Measurements from ENCODE around the gene TMEM30B.
A peak's percentile ranks its signal among the peaks of the same experiment; 100 is the strongest.
"Not testable (repeated sequence)": the region's sequence is repeated elsewhere in the genome, so short reads cannot be mapped to it uniquely, and the experiment has no call there.

TMEM30B gene

GRCh38 chr14:61264651-61265050 is 16.5 kb downstream of the TMEM30B start:
- no peak for DNase-seq

GRCh38 chr14:61264010-61264571 is 17.0 kb downstream of the TMEM30B start:
- DNase-seq: no peak

GRCh38 chr14:61262082-61262481 is 19.1 kb downstream of the TMEM30B start:
- DNase-seq: no peak

- no peak for DNase-seq
These were observed 20.0 kb downstream of the TMEM30B start for GRCh38 chr14:61260939-61261776.

- no peak for DNase-seq
These were observed 22.2 kb downstream of the TMEM30B start for GRCh38 chr14:61258985-61259384.

GRCh38 chr14:61257469-61258057 is 23.6 kb downstream of the TMEM30B start:
- DNase-seq: no peak

GRCh38 chr14:61256826-61257468 is 24.2 kb downstream of the TMEM30B start:
- no peak for DNase-seq

GRCh38 chr14:61255968-61256367 is 25.2 kb downstream of the TMEM30B start:
- DNase-seq: no peak

- DNase-seq: no peak
These were observed 26.2 kb downstream of the TMEM30B start for GRCh38 chr14:61254808-61255526.

- DNase-seq: peak; percentile 69 to 72
These were observed 27.9 kb downstream of the TMEM30B start for GRCh38 chr14:61253064-61253738.

- peak; percentile 92 to 95 for DNase-seq
These were observed 28.6 kb downstream of the TMEM30B start for GRCh38 chr14:61252369-61253063.

GRCh38 chr14:61250063-61250462 is 31.1 kb downstream of the TMEM30B start:
- DNase-seq: no peak

- no peak for DNase-seq
These were observed 33.2 kb downstream of the TMEM30B start for GRCh38 chr14:61247935-61248334.

GRCh38 chr14:61246721-61247120 is 34.4 kb downstream of the TMEM30B start:
- DNase-seq: no peak

GRCh38 chr14:61244009-61244408 is 37.1 kb downstream of the TMEM30B start:
- DNase-seq: no peak

- no peak for DNase-seq
These were observed 40.9 kb downstream of the TMEM30B start for GRCh38 chr14:61240206-61240605.

- not testable (repeated sequence) for DNase-seq
These were observed 41.9 kb downstream of the TMEM30B start for GRCh38 chr14:61239285-61239684.

- no peak for DNase-seq
These were observed 42.4 kb downstream of the TMEM30B start for GRCh38 chr14:61238611-61239245.

- DNase-seq: no peak
These were observed 46.8 kb downstream of the TMEM30B start for GRCh38 chr14:61234215-61234916.

- no peak for DNase-seq
These were observed 47.6 kb downstream of the TMEM30B start for GRCh38 chr14:61233436-61233956.

Measured in Kasumi-1 (cell line).